ENCODE measurements around the gene BTNL2.
A peak's percentile ranks its signal among the peaks of the same experiment; 100 is the strongest.
"Not testable (repeated sequence)": the region's sequence is repeated elsewhere in the genome, so short reads cannot be mapped to it uniquely, and the experiment has no call there.

Gene BTNL2

GRCh38 chr6:32406857-32407256, at the start of gene BTNL2:
TSS of gene BTNL2 (minus strand) at chr6:32407181. CDS start at chr6:32407123, 58 bp downstream.
- no peak for DNase-seq

DNA sequence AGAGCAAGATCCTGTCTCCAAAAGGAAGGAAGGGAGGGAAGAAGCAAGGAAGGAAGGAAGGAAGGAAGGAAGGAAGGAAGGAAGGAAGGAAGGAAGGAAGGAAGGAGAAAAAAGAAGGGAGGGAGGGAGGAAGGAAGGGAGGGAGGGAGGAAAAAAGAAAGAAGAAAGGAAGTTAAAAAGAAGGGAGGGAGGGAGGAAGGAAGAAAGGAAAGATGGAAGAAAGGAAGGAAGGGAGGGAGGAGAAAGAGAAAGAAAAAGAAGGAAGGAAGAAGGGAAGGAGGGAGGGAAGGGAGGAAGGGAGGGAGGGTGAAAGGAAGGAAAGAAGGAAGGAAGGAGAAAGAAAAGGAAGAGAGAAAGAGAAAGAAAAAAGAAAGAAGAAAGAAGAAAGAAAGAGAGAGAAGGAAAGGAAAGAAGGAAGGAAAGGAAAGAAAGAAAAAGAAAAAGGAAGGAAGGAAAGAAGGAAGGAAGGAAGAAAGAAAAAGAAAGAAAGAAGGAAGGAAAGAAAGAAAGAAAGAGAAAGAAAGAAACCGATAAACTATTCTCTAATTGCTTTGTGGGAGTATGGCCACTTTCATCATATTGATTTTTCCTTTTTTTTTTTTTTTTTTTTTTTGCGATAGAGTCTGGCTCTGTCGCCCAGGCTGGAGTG, 42.2 kb upstream of the BTNL2 start:
- no peak for DNase-seq

GRCh38 chr6:32447932-32448331, 41.0 kb upstream of the BTNL2 start:
- no peak for DNase-seq

DNA sequence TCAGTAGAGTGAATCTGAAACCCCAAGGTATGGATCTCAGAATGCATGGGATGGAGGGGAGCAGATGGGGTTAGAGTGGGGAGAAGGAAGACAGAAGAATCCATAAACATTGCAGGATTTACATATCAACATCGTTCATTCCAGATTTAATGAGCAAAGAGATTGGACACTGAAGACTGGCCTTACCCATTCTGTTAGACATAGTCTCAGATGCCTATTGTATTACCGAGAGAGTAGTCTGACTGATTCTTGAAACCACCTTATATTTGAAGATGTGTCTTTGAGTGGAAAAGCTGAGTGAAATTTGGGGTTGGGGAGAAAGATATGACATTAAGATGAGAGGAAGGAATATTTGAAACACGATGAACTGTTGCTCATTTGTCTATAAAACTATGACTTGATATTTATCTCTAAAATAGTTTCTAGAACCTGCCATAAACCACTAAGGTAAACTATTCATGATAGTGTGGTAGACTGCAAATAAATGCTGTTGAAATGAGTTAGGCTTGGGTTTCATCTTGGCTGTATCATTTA, 38.4 kb upstream of the BTNL2 start:
- no peak for DNase-seq

GRCh38 chr6:32444433-32444832, 37.5 kb upstream of the BTNL2 start:
- DNase-seq = no peak

- no peak for DNase-seq
These were observed 36.1 kb upstream of the BTNL2 start for GRCh38 chr6:32442977-32443552.

DNA sequence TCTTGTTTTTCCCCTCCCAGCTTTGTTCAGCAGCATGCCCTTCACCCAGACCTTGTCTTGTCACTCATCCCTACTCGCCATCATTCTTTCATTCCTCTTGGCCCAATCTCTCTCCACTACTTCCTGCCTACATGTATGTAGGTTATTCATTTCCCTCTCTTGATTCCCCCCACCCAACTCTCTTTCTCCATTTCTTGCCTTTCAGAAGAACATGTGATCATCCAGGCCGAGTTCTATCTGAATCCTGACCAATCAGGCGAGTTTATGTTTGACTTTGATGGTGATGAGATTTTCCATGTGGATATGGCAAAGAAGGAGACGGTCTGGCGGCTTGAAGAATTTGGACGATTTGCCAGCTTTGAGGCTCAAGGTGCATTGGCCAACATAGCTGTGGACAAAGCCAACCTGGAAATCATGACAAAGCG, 35.3 kb upstream of the BTNL2 start:
- DNase-seq = no peak

DNA sequence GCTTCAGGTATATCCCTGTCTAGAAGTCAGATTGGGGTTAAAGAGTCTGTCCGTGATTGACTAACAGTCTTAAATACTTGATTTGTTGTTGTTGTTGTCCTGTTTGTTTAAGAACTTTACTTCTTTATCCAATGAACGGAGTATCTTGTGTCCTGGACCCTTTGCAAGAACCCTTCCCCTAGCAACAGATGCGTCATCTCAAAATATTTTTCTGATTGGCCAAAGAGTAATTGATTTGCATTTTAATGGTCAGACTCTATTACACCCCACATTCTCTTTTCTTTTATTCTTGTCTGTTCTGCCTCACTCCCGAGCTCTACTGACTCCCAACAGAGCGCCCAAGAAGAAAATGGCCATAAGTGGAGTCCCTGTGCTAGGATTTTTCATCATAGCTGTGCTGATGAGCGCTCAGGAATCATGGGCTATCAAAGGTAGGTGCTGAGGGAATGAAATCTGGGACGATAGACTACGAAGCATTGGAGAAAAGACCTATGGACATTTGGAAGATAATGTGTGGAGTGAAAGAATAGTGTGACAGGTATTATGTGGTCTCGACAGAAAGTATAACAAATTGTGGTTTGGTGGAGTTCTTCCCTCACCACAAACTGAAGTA, 32.7 kb upstream of the BTNL2 start, which contains the start of gene HLA-DRA:
Gene HLA-DRA (plus strand): TSS at position 286 of the 613 bp plus-strand sequence. CDS start 64 bp downstream, at position 350.
- peak; percentile 0 for DNase-seq

- DNase-seq = no peak
These were observed 32.2 kb upstream of the BTNL2 start for GRCh38 chr6:32439139-32439538.

GRCh38 chr6:32436995-32437836, 30.2 kb upstream of the BTNL2 start:
- DNase-seq = no peak

GRCh38 chr6:32436186-32436585, 29.2 kb upstream of the BTNL2 start:
- DNase-seq = no peak

DNA sequence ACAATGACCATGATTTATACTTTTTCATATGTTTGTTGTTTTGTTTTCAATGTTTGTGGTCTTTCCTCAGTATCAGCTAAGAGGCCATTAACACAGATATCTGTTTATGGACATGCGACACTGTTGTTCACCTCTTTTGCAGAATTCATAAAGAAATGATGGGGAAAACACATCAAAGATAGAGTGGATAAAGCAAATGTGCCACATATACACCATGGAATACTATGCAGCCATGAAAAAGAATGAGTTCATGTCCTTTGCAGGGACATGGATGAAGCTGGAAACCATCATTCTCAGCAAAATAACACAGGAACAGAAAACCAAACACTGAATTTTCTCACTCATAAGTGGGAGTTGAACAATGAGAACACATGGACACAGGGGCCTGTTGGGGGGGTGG, 27.0 kb upstream of the BTNL2 start:
- DNase-seq = not testable (repeated sequence)

- DNase-seq = no peak
These were observed 25.1 kb upstream of the BTNL2 start for GRCh38 chr6:32432050-32432450.

GRCh38 chr6:32431142-32431541, 24.2 kb upstream of the BTNL2 start:
- no peak for DNase-seq

GRCh38 chr6:32430179-32430578, 23.2 kb upstream of the BTNL2 start:
- DNase-seq = no peak

DNA sequence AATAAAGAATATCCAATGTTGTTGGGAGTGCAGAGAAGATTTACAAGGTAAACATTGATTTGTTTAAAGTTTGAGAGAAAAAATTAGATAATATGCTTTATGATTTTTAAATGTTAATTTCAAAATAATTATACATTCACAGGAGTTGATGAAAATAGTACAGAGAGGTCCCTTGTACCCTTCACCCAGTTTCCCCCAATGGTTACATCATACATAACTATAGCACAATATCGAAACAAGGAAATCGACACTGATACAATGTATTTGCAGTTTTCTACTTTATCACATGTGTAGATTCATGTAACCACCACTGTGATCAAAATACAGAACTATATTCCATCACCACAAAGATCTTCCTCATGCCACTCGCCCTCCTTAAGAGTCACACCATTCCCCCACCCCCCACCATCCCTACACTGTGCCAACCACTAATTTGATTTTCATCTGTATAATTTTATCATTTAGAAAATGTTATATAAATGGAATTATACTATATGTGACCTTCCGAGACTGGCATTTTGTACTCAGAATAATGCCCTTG, 21.0 kb upstream of the BTNL2 start:
- DNase-seq = no peak

- DNase-seq = no peak
These were observed 20.2 kb upstream of the BTNL2 start for GRCh38 chr6:32427218-32427617.

- no peak for DNase-seq
These were observed 19.4 kb upstream of the BTNL2 start for GRCh38 chr6:32426338-32426737.

- no peak for DNase-seq
These were observed 17.8 kb upstream of the BTNL2 start for GRCh38 chr6:32424589-32425300.

GRCh38 chr6:32416036-32416435, 9.1 kb upstream of the BTNL2 start:
- no peak for DNase-seq

DNA sequence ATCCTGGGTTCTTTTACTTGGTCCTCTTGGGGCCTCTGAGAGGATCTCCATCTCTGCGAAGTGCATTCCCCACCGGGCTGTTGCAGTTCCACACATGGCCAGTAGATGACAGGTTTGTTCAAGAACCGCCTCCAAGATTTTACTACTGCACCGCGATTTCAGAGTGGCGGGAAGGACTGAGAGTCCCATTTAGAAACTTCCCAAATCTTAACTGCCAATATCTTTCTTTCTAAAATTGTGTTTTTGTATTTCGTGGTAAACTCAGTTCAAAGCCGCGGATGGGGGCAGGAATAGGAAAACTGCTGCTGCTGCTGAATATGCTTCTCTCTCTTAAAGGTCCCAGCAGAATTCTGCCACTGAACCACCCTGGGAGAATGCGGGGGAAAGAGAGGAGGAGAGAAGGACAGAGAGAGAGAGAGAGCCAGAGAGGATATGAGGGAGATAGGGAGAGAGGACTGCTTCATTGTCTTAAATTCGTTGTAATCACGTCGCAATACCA, 8.6 kb upstream of the BTNL2 start:
- peak; percentile 40 for DNase-seq
